Lower leg skin (tissue), 4 donors: ENCODE data around the gene ABI2. TPM values are rescaled to one million over a fixed set of nuclear protein-coding genes. Genes with fewer than 3 reads are reported as not detected.
"Not testable (repeated sequence)": the region's sequence is repeated elsewhere in the genome, so short reads cannot be mapped to it uniquely, and the experiment has no call there.

ENCODE experiments used
- DNase-seq, 2 donors: peaks; one replicate each; pipeline ENCODE4 v3.0.0-alpha.2; 2019; ENCODE audit warnings: low spot score in 2 of 2
- H3K4me3 ChIP-seq: fragments of 200-600 bp; sonication (generic); 2 replicates; pipeline ENCODE4 v1.5.1; 2017; ENCODE audit warnings: mild to moderate bottlenecking, low read depth; ENCODE audit not compliant: poor library complexity, severe bottlenecking
- CTCF ChIP-seq, 3 donors: fragments of 450-650 bp; IDR thresholded peaks; one replicate each; pipeline ENCODE4 v1.5.1; 2016; ENCODE audit warnings: antibody characterized with exemption in 3 of 3, mild to moderate bottlenecking in 3 of 3, moderate library complexity in 2 of 3
- POLR2A ChIP-seq, 2 donors: fragments of 450-650 bp; IDR thresholded peaks; one replicate each; pipeline ENCODE4 v1.6.1; 2016 to 2017; ENCODE audit warnings: antibody characterized with exemption in 2 of 2, mild to moderate bottlenecking in 1 of 2, moderate library complexity in 1 of 2
- WGBS, 2 donors: methylation state at CpG; one replicate each; pipeline ENCODE4 v1.1.5; 2018; 5-methylcytosine and 5-hydroxymethylcytosine counted together
- intact Hi-C: fragments of 100-400 bp; cut with DNase I; formaldehyde crosslinking; loops from one replicate; pipeline ENCODE4 v1.15.0; 2023; ENCODE audit warnings: low total_unique reads
- total RNA-seq, 4 donors: library from RNA; depleted of rRNA; stranded (reverse); fragments of >200 nt; gene quantifications; one replicate each; pipeline ENCODE4 v1.1.0, GENCODE V29; 2016

The ABI2 gene
- 10 to 100 TPM in 3 of 4 donors, 1 to 10 TPM in 1; 5.4 to 23.5 (median 19.1) TPM for total RNA-seq

- DNase-seq: peak; percentile 33 to 95
- peak within 1 kb of the TSS; percentile 100 for H3K4me3 ChIP-seq
- WGBS, 2 donors: 1% methylated on average over 34 to 56 of the region's 98 CpGs
- intact Hi-C loops: no loop called here
- no peak for TF ChIP-seq POLR2A (IDR thresholded peaks at IDR 0.05)
These were observed at the start of gene ABI2 for GRCh38 chr2:203327901-203328759. Gene ABI2, plus strand, starts transcription at chr2:203328394. Its CDS starts 121 bp downstream, at chr2:203328515.

- TF ChIP-seq POLR2A (IDR thresholded peaks at IDR 0.05) (no peak), CTCF (IDR thresholded peaks at IDR 0.05) (no peak)
- no peak for DNase-seq
- intact Hi-C loops: no loop called here
These were observed 48.9 kb upstream of the ABI2 start for GRCh38 chr2:203279288-203279687.

GRCh38 chr2:203280428-203281064 is 47.6 kb upstream of the ABI2 start:
- WGBS, 2 donors: 85% methylated on average over 6 of the region's 6 CpGs
- TF ChIP-seq CTCF (IDR thresholded peaks at IDR 0.05): no peak
- no peak for TF ChIP-seq POLR2A (IDR thresholded peaks at IDR 0.05)
- intact Hi-C loops: no loop called here
- DNase-seq: no peak
- H3K4me3 ChIP-seq: no peak overlapping the region

More at GRCh38 chr2:203279288-203279687, 48.9 kb upstream of the ABI2 start:
- no peak overlapping the region for H3K4me3 ChIP-seq

- no peak for TF ChIP-seq CTCF (IDR thresholded peaks at IDR 0.05)
- TF ChIP-seq POLR2A (IDR thresholded peaks at IDR 0.05): no peak
- peak in 1 of 2 donors; percentile 50 for DNase-seq
- no peak overlapping the region for H3K4me3 ChIP-seq
- intact Hi-C loops: no loop called here
- WGBS, 2 donors: 95 to 97% methylated on average over 7 of the region's 7 CpGs
These were observed 46.1 kb upstream of the ABI2 start for GRCh38 chr2:203282101-203282500.

- 91 to 96% methylated on average over 2 of the region's 2 CpGs for WGBS, 2 donors
- DNase-seq: no peak
- no peak overlapping the region for H3K4me3 ChIP-seq
- intact Hi-C loops: no loop called here
- TF ChIP-seq CTCF (IDR thresholded peaks at IDR 0.05) (no peak), POLR2A (IDR thresholded peaks at IDR 0.05) (no peak)
These were observed 41.7 kb upstream of the ABI2 start for GRCh38 chr2:203286532-203286931.

- TF ChIP-seq CTCF (IDR thresholded peaks at IDR 0.05) (no peak), POLR2A (IDR thresholded peaks at IDR 0.05) (no peak)
- 93 to 100% methylated on average over 3 of the region's 3 CpGs for WGBS, 2 donors
- DNase-seq: no peak
- no peak overlapping the region for H3K4me3 ChIP-seq
- intact Hi-C loops: no loop called here
These were observed 26.5 kb upstream of the ABI2 start for GRCh38 chr2:203301667-203302066.

- WGBS, 2 donors: 98% methylated on average over 8 of the region's 8 CpGs
- DNase-seq, H3K4me3 ChIP-seq, intact Hi-C loops: not testable (repeated sequence)
These were observed 25.6 kb upstream of the ABI2 start for GRCh38 chr2:203302586-203302985.
